H1 (cell line): Measurements from ENCODE around the gene NNMT. TPM values are rescaled to one million over a fixed set of nuclear protein-coding genes. Genes with fewer than 3 reads are reported as not detected.

Experiments
- polyA plus RNA-seq, 7 experiments: library from polyadenylated mRNA; depleted of rRNA in 3 of 7; stranded (reverse) in 5 of 7; unstranded in 2 of 7; fragments of >200 nt in 5 of 7; fragments of 200-250 nt in 2 of 7; gene quantifications; 1 replicate in 5 of 7; 2 replicates in 1 of 7; 4 replicates in 1 of 7; pipeline versions ENCODE4 v1.2.1 to v1.2.3, GENCODE V29; 2011 to 2013; ENCODE audit warnings: missing spikeins in 2 of 7, mixed read lengths in 2 of 7
- total RNA-seq: library from RNA; stranded (reverse); fragmentation: NEBNext Ultra II Directional; extraction: Animal tissue kit (Norgen Biotek cat#: 25700); gene quantifications from 2 replicates; pipeline ENCODE4 v1.2.1, GENCODE V29; 2021

The NNMT gene
- total and polyA plus RNA-seq, 2 of the 8 experiments (the other 6 are each of a cell fraction or from before 2014, with no cell fraction given): not detected

Other genes starting within 250 kb of the NNMT start
- gene ZBTB16, start 236.7 kb upstream of the NNMT start, total RNA-seq: 0.25 and 0.61 TPM in 2 replicates
- gene ZBTB16, start 236.7 kb upstream of the NNMT start, polyA plus RNA-seq (2011; rRNA removed): 0.12 and 0.19 TPM in 2 replicates
- gene C11orf71, start 104.1 kb downstream of the NNMT start, total RNA-seq: 5.4 and 5.8 TPM in 2 replicates
- gene C11orf71, start 104.1 kb downstream of the NNMT start, polyA plus RNA-seq (2011; rRNA removed): 8.7 and 13.4 TPM in 2 replicates
- gene RBM7, start 104.3 kb downstream of the NNMT start, total RNA-seq: 45.7 and 48.3 TPM in 2 replicates
- gene RBM7, start 104.3 kb downstream of the NNMT start, polyA plus RNA-seq (2011; rRNA removed): 11.1 and 18.0 TPM in 2 replicates
- gene REXO2, start 143.1 kb downstream of the NNMT start, total RNA-seq: 109 and 111 TPM in 2 replicates
- gene REXO2, start 143.1 kb downstream of the NNMT start, polyA plus RNA-seq (2011; rRNA removed): 95.9 and 114 TPM in 2 replicates